Trophoblast cell (in vitro differentiated cells and primary cell): ENCODE results near the gene RELT.
A peak's percentile ranks its signal among the peaks of the same experiment; 100 is the strongest.

Experiments used
- DNase-seq, 2 donors: peaks; one replicate each; pipeline ENCODE4 v3.0.0-alpha.2; 2016
- H2AFZ ChIP-seq: 2 replicates; pipeline ENCODE4 v1.6.1; 2013; ENCODE audit warnings: low read length, moderate library complexity, mild to moderate bottlenecking; ENCODE audit not compliant: insufficient read depth, poor library complexity
- H2AK5ac ChIP-seq: 2 replicates; pipeline ENCODE4 v1.6.1; 2013; ENCODE audit warnings: mild to moderate bottlenecking, low read length
- H2BK120ac ChIP-seq: 2 replicates; pipeline ENCODE4 v1.6.1; 2013; ENCODE audit warnings: low read length, mild to moderate bottlenecking, moderate library complexity; ENCODE audit not compliant: insufficient read depth, poor library complexity
- H2BK12ac ChIP-seq: 2 replicates; pipeline ENCODE4 v1.6.1; 2013; ENCODE audit warnings: mild to moderate bottlenecking, low read length, moderate library complexity
- H2BK5ac ChIP-seq: 2 replicates; pipeline ENCODE4 v1.6.1; 2013; ENCODE audit warnings: low read length, low read depth, moderate library complexity, mild to moderate bottlenecking; ENCODE audit not compliant: poor library complexity
- H3K14ac ChIP-seq: 2 replicates; pipeline ENCODE4 v1.6.1; 2013; ENCODE audit warnings: mild to moderate bottlenecking, low read length
- H3K18ac ChIP-seq: 2 replicates; pipeline ENCODE4 v1.6.1; 2013; ENCODE audit warnings: mild to moderate bottlenecking, low read length
- H3K23ac ChIP-seq: 2 replicates; pipeline ENCODE4 v1.6.1; 2013; ENCODE audit warnings: low read length
- H3K27ac ChIP-seq: 2 replicates; pipeline ENCODE4 v1.5.1; 2013; ENCODE audit warnings: low read depth, mild to moderate bottlenecking, inconsistent platforms, low read length, moderate library complexity
- H3K27me3 ChIP-seq: 2 replicates; pipeline ENCODE4 v1.6.1; 2013; ENCODE audit warnings: inconsistent platforms, mild to moderate bottlenecking, low read length, moderate library complexity; ENCODE audit not compliant: insufficient read depth
- H3K36me3 ChIP-seq, 2 experiments: 1 replicate in 1 of 2; 2 replicates in 1 of 2; pipeline ENCODE4 v1.6.1; 2013; ENCODE audit warnings: low read length in 2 of 2, mild to moderate bottlenecking in 2 of 2, moderate library complexity in 1 of 2; ENCODE audit not compliant: insufficient read depth in 2 of 2, control insufficient read depth in 1 of 2
- H3K4ac ChIP-seq: 2 replicates; pipeline ENCODE4 v1.6.1; 2013; ENCODE audit warnings: low read depth, mild to moderate bottlenecking, low read length, moderate library complexity
- H3K4me1 ChIP-seq, 2 experiments: 1 replicate in 1 of 2; 2 replicates in 1 of 2; pipeline ENCODE4 v1.6.1; 2013; ENCODE audit warnings: low read length in 2 of 2, mild to moderate bottlenecking in 2 of 2, moderate library complexity in 1 of 2; ENCODE audit not compliant: insufficient read depth in 2 of 2, control insufficient read depth in 1 of 2
- H3K4me2 ChIP-seq: 2 replicates; pipeline ENCODE4 v1.6.1; 2013; ENCODE audit warnings: inconsistent platforms, mild to moderate bottlenecking, low read length, moderate library complexity
- H3K4me3 ChIP-seq: 2 replicates; pipeline ENCODE4 v1.5.1; 2013; ENCODE audit warnings: mild to moderate bottlenecking, low read depth, low read length, inconsistent platforms
- H3K79me1 ChIP-seq: one replicate; pipeline ENCODE4 v1.6.1; 2013; ENCODE audit warnings: low read length
- H3K79me2 ChIP-seq: 2 replicates; pipeline ENCODE4 v1.6.1; 2013; ENCODE audit warnings: low read length, mild to moderate bottlenecking; ENCODE audit not compliant: control insufficient read depth, insufficient read depth, poor library complexity
- H3K9ac ChIP-seq: 2 replicates; pipeline ENCODE4 v1.6.1; 2013; ENCODE audit warnings: mild to moderate bottlenecking, low read length
- H3K9me3 ChIP-seq: 2 replicates; pipeline ENCODE4 v1.6.1; 2013; ENCODE audit warnings: low read depth, mild to moderate bottlenecking, control low read depth, inconsistent platforms, low read length; ENCODE audit not compliant: insufficient read depth
- H4K12ac ChIP-seq: 2 replicates; pipeline ENCODE4 v1.6.1; 2013; ENCODE audit warnings: low read depth, mild to moderate bottlenecking, low read length, moderate library complexity
- H4K8ac ChIP-seq: 2 replicates; pipeline ENCODE4 v1.6.1; 2013; ENCODE audit warnings: low read depth, mild to moderate bottlenecking, low read length, moderate library complexity
- H4K91ac ChIP-seq: one replicate; pipeline ENCODE4 v1.6.1; 2013; ENCODE audit warnings: low read depth, mild to moderate bottlenecking, low read length, moderate library complexity
- WGBS: extraction: QIAGEN DNeasy Blood & Tissue Kit; methylation state at CpG from one replicate; pipeline ENCODE4 v1.1.7; 2013; ENCODE audit warnings: missing lambda C conversion rate; ENCODE audit not compliant: insufficient read length, insufficient coverage; ENCODE audit errors: extremely low coverage; 5-methylcytosine and 5-hydroxymethylcytosine counted together

Gene RELT

GRCh38 chr11:73411031-73411430 is 34.8 kb downstream of the RELT start:
- Histone ChIP-seq H3K4me2 (no peak overlapping the region), H3K79me1 (no peaks in the 10 kb centered on the region), H3K9ac (no peak overlapping the region), H3K23ac (no peak overlapping the region), H4K91ac (no peak overlapping the region), H3K9me3 (peaks cover 2% of the 10 kb centered on the region), H3K4me1 (peaks cover 2 to 4% of the 10 kb centered on the region in 2 experiments), H2BK5ac (no peak overlapping the region), H3K4me3 (no peak overlapping the region), H3K36me3 (peaks cover 11 to 20% of the 10 kb centered on the region in 2 experiments), H2BK120ac (no peak overlapping the region), H3K27me3 (no peaks in the 10 kb centered on the region), H3K79me2 (no peaks in the 10 kb centered on the region), H2AFZ (no peak overlapping the region), H3K14ac (no peak overlapping the region), H4K8ac (no peak overlapping the region), H3K18ac (no peak overlapping the region), H3K27ac (no peak overlapping the region), H4K12ac (no peak overlapping the region), H2AK5ac (no peak overlapping the region), H3K4ac (no peak overlapping the region), H2BK12ac (no peak overlapping the region)
- no peak for DNase-seq
- no CpG with 5 or more reads among the region's 2 CpGs for whole genome bisulfite sequencing

GRCh38 chr11:73412308-73412707 is 36.1 kb downstream of the RELT start:
- no CpG with 5 or more reads among the region's 3 CpGs for WGBS
- DNase-seq: no peak
- Histone ChIP-seq H4K8ac (no peak overlapping the region), H3K23ac (no peak overlapping the region), H3K9ac (no peak overlapping the region), H3K4me2 (no peak overlapping the region), H3K4me3 (no peak overlapping the region), H2BK12ac (no peak overlapping the region), H4K91ac (no peak overlapping the region), H3K36me3 (peaks cover 7 to 15% of the 10 kb centered on the region in 2 experiments), H3K9me3 (peaks cover 2% of the 10 kb centered on the region), H3K4me1 (peaks cover 7 to 8% of the 10 kb centered on the region in 2 experiments), H3K79me1 (no peaks in the 10 kb centered on the region), H3K27ac (no peak overlapping the region), H2BK120ac (no peak overlapping the region), H3K18ac (no peak overlapping the region), H3K27me3 (no peaks in the 10 kb centered on the region), H3K4ac (no peak overlapping the region), H4K12ac (no peak overlapping the region), H3K79me2 (no peaks in the 10 kb centered on the region), H2AK5ac (no peak overlapping the region), H3K14ac (no peak overlapping the region), H2BK5ac (no peak overlapping the region), H2AFZ (no peak overlapping the region)

GRCh38 chr11:73413256-73413655 is 37.1 kb downstream of the RELT start:
- Histone ChIP-seq H3K36me3 (peaks cover 6 to 12% of the 10 kb centered on the region in 2 experiments), H2BK12ac (no peak overlapping the region), H4K91ac (no peak overlapping the region), H3K4me1 (peaks cover 7 to 8% of the 10 kb centered on the region in 2 experiments), H2AFZ (no peak overlapping the region), H4K12ac (no peak overlapping the region), H3K18ac (no peak overlapping the region), H3K79me1 (no peaks in the 10 kb centered on the region), H3K4ac (no peak overlapping the region), H3K4me2 (no peak overlapping the region), H2BK120ac (no peak overlapping the region), H3K27me3 (no peaks in the 10 kb centered on the region), H3K14ac (no peak overlapping the region), H3K23ac (no peak overlapping the region), H3K9ac (no peak overlapping the region), H3K27ac (no peak overlapping the region), H3K4me3 (no peak overlapping the region), H2BK5ac (no peak overlapping the region), H3K79me2 (no peaks in the 10 kb centered on the region), H2AK5ac (no peak overlapping the region), H4K8ac (no peak overlapping the region), H3K9me3 (peaks cover 2% of the 10 kb centered on the region)
- WGBS: no CpG with 5 or more reads among the region's 2 CpGs
- no peak for DNase-seq

- no peak overlapping the region for H4K12ac ChIP-seq
- no peaks in the 10 kb centered on the region for H3K79me2 ChIP-seq
- no peaks in the 10 kb centered on the region for H3K9me3 ChIP-seq
- H3K14ac ChIP-seq: no peak overlapping the region
- no CpG with 5 or more reads among the region's 1 CpG for WGBS
- no peak overlapping the region for H2AFZ ChIP-seq
- no peak overlapping the region for H3K4ac ChIP-seq
- no peak overlapping the region for H2AK5ac ChIP-seq
- H4K91ac ChIP-seq: no peak overlapping the region
- H3K79me1 ChIP-seq: no peaks in the 10 kb centered on the region
- no peak overlapping the region for H2BK120ac ChIP-seq
- DNase-seq: peak in 1 of 2 donors; percentile 21
- H3K4me2 ChIP-seq: no peak overlapping the region
- peaks cover 7 to 8% of the 10 kb centered on the region in 2 experiments for H3K4me1 ChIP-seq
- H4K8ac ChIP-seq: no peak overlapping the region
- H3K4me3 ChIP-seq: no peak overlapping the region
- H3K23ac ChIP-seq: no peak overlapping the region
- H3K18ac ChIP-seq: no peak overlapping the region
- no peaks in the 10 kb centered on the region for H3K27me3 ChIP-seq
- no peak overlapping the region for H2BK5ac ChIP-seq
- peaks cover 3 to 4% of the 10 kb centered on the region in 2 experiments for H3K36me3 ChIP-seq
- H3K9ac ChIP-seq: no peak overlapping the region
- no peak overlapping the region for H2BK12ac ChIP-seq
- H3K27ac ChIP-seq: no peak overlapping the region
Measured at GRCh38 chr11:73414977-73415651, 38.9 kb downstream of the RELT start.
